Lung (tissue), 12 donors: ENCODE data around the gene EFNA5. TPM values are rescaled to one million over a fixed set of nuclear protein-coding genes. Genes with fewer than 3 reads are reported as not detected.

ENCODE experiments used
- ATAC-seq: fragments of 200-7000 bp; cut with Tn5 transposase; one replicate; pipeline ENCODE4 v1.9.1; 2020; ENCODE audit warnings: moderate number of reproducible peaks; ENCODE audit not compliant: insufficient read depth, low FRiP score
- DNase-seq, 3 donors: peaks; one replicate each; pipeline ENCODE4 v3.0.0-alpha.2; 2013 to 2017
- H3K27ac ChIP-seq, 2 donors: one replicate each; pipeline ENCODE4 v1.5.1; 2013; ENCODE audit warnings: mild to moderate bottlenecking in 2 of 2, moderate library complexity in 2 of 2, control low read depth in 1 of 2, inconsistent platforms in 1 of 2, low read depth in 1 of 2, low read length in 1 of 2
- H3K27me3 ChIP-seq, 3 donors: one replicate each; pipeline ENCODE4 v1.5.1; 2013; ENCODE audit warnings: low read length in 2 of 3; ENCODE audit not compliant: control insufficient read depth in 3 of 3, insufficient read depth in 3 of 3
- H3K36me3 ChIP-seq, 4 donors: one replicate each; pipeline ENCODE4 v1.5.1; 2013; ENCODE audit warnings: low read length in 4 of 4, mild to moderate bottlenecking in 1 of 4, moderate library complexity in 1 of 4; ENCODE audit not compliant: control insufficient read depth in 4 of 4, insufficient read depth in 4 of 4
- H3K4me1 ChIP-seq, 5 donors: one replicate each; pipeline ENCODE4 v1.5.1; 2013; ENCODE audit warnings: low read length in 5 of 5, mild to moderate bottlenecking in 2 of 5, moderate library complexity in 1 of 5; ENCODE audit not compliant: control insufficient read depth in 5 of 5, insufficient read depth in 5 of 5
- H3K4me3 ChIP-seq: one replicate; pipeline ENCODE4 v1.5.1; 2013; ENCODE audit warnings: mild to moderate bottlenecking, control low read depth, moderate library complexity
- H3K9ac ChIP-seq, 2 donors: one replicate each; pipeline ENCODE4 v1.5.1; 2013; ENCODE audit warnings: low read length in 2 of 2, control low read depth in 1 of 2; ENCODE audit not compliant: insufficient read depth in 1 of 2
- H3K9me3 ChIP-seq, 4 donors: one replicate each; pipeline ENCODE4 v1.5.1; 2013; ENCODE audit warnings: low read length in 3 of 4, mild to moderate bottlenecking in 1 of 4, moderate library complexity in 1 of 4; ENCODE audit not compliant: control insufficient read depth in 4 of 4, insufficient read depth in 3 of 4
- CTCF ChIP-seq: IDR thresholded peaks from 2 replicates; pipeline ENCODE4 v1.5.1; 2012; ENCODE audit warnings: mild to moderate bottlenecking; ENCODE audit errors: control extremely low read depth, extremely low read depth
- WGBS, 2 donors: extraction: QIAGEN DNeasy Blood & Tissue Kit; methylation state at CpG; one replicate each; pipeline ENCODE4 v1.1.7; 2013; 5-methylcytosine and 5-hydroxymethylcytosine counted together
- polyA plus RNA-seq, 2 donors: library from polyadenylated mRNA; stranded (reverse); fragments of 200-250 nt; gene quantifications; one replicate each; pipeline ENCODE4 v1.2.1, GENCODE V29; 2013
- total RNA-seq, 2 donors: library from RNA; depleted of rRNA in 1 of 2; stranded (reverse); fragments of >200 nt in 1 of 2; gene quantifications; one replicate each; pipeline ENCODE4 v1.2.1, GENCODE V29; 2014 to 2021
- donor health status: control.
- donor health status: control.
- donor health status: Bipolar disorder and iron deficiency.
- donor health status: healthy.
- donor health status: DM: yes; HTN: yes; CAD: no.

Gene EFNA5
- total and polyA plus RNA-seq, 4 donors: 2.1 to 18.4 (median 7.8) TPM

GRCh38 chr5:107633171-107633901 is 37.4 kb downstream of the EFNA5 start:
- ATAC-seq (no peak), DNase-seq (no peak)
- H3K4me1 ChIP-seq: peaks cover 0 to 7% (median 2%) of the 10 kb centered on the region in 5 donors

GRCh38 chr5:107631805-107632362 is 38.9 kb downstream of the EFNA5 start:
- H3K27me3 ChIP-seq: no peaks in the 10 kb centered on the region
- no peaks in the 10 kb centered on the region for H3K9me3 ChIP-seq
- no peak for DNase-seq
- 83 to 88% methylated on average over 4 of the region's 4 CpGs for WGBS, 2 donors
- ATAC-seq: no peak
- no peak for TF ChIP-seq CTCF
- H3K27ac ChIP-seq: no peak overlapping the region
- H3K4me3 ChIP-seq: no peak overlapping the region
- H3K4me1 ChIP-seq: peaks cover 0 to 7% (median 0%) of the 10 kb centered on the region in 5 donors
- no peaks in the 10 kb centered on the region for H3K36me3 ChIP-seq
- no peak overlapping the region for H3K9ac ChIP-seq

More at GRCh38 chr5:107633171-107633901, 37.4 kb downstream of the EFNA5 start:
- Histone ChIP-seq H3K4me3 (no peak overlapping the region), H3K9me3 (no peaks in the 10 kb centered on the region), H3K9ac (no peak overlapping the region), H3K36me3 (no peaks in the 10 kb centered on the region), H3K27me3 (no peaks in the 10 kb centered on the region), H3K27ac (no peak overlapping the region)
- WGBS, 2 donors: 83 to 89% methylated on average over 11 of the region's 11 CpGs
- TF ChIP-seq CTCF: no peak

GRCh38 chr5:107630184-107630583 is 40.6 kb downstream of the EFNA5 start:
- Histone ChIP-seq H3K9me3 (no peaks in the 10 kb centered on the region), H3K4me3 (no peak overlapping the region), H3K27me3 (no peaks in the 10 kb centered on the region), H3K27ac (no peak overlapping the region), H3K36me3 (no peaks in the 10 kb centered on the region), H3K4me1 (no peaks in the 10 kb centered on the region), H3K9ac (no peak overlapping the region)
- WGBS, 2 donors: 90 to 91% methylated on average over 2 of the region's 2 CpGs
- no peak for TF ChIP-seq CTCF
- no peak for ATAC-seq
- DNase-seq: no peak
